Activated T-cell treated with anti-CD3 and anti-CD28 coated beads, Interleukin-2, amount 50 U/mL, for 1 hour (primary cell): Measurements from ENCODE around the gene MAPKAP1.
A peak's percentile ranks its signal among the peaks of the same experiment; 100 is the strongest.

Source experiments
- DNase-seq: peaks from one replicate; pipeline ENCODE4 v3.0.0-alpha.2; 2020

Gene MAPKAP1

DNA sequence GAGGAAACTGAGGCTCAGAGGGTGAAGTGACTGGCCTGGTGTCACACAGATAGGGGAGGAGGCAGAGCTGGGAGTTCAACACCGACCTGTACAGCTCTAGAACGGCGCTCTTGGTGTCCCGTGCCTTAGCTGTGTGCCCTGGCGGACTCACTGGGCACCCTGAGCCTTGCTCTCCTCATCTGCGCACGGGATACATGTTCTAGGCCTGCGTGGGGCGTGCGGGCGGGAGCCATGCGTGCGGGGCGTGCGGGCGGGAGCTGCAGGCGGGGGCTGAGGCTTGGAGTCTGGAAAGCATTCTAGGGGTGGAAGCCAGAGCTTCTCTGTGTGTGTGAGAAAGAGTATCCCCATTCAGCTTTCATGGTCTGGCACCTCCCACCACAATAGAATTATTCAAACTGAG, 280.1 kb downstream of the MAPKAP1 start:
- no peak for DNase-seq

DNA sequence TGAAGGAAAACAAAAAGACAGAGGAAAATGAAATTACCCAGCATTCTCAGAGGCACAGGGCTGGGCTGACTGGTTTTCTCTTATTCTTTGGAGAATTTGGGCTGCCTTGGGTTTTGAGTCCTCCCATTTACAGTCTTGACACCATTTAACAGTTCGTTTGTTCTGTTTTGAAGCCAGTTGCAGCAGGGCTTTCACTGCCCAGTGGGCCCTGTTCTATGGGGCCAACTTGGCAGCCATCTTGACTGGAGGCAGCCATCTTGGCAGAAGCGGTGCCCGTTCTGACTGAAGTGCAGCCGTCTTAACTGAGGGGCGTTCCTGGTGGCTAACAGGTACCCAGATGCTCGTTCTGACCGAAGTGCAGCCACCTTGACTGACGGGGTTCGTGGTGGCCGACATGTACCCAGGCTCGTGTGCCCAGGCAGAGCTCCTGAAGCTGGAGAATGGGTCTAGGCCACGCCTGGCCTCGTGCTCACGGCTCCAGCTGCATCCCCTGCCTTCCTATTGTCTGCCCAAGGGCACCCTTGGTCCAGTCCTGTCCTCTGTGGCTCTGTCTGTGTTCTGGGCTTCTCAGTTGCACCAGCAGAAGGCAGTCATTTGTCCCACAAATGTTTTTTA, 281.0 kb downstream of the MAPKAP1 start:
- no peak for DNase-seq

DNA sequence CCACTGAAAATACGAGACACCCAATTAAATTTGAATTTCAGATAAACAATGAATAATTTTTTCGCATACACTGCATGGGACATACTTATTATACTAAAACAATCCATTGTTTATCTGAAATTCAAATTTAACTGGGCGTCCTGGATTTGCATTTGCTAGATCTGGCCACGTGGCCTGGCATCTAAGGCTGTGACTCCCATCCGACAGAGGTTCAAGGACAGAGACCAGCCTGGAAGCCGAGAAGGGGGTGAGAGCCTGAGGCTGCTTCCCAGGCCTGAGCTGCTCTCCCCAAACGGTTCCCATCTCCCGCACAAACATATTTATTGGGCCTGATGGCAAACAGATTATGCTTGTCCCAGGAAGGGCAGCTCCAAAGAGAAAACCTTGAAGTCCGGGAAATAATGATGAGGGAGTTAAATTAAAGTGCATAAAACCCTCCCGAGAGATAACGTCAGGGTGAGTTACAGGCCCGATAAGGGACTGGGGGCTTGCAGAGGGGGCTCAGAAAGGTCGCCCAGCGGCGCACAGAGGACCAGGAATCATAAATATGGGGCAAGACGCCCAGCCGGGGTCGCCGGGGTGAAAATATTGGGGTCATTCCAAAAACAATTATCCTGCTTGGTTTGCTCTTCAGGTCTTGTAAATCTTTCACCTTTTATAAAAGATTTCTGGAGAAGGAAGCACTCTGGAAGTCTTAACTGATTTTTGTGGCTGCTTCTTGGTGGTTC, 281.7 kb downstream of the MAPKAP1 start:
- no peak for DNase-seq

DNA sequence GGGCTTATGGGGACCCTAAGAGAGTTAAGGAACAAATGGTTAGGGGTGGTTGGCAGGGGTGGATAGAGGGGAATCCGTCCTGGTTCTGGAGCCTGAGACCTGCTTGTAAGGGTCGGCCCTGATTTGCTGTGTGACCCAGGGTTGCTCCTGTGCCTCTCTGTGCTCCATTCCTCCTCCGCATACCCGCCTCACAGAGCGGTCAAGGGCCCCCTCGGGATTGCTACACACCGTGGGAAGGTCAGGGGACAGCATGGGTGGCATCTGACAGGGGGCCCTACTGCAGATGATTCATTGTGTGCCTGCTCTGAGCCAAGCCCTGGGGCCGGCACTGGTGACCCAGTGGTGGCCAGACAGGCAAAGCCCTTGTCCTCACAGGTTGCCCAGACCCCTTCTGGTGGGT, 283.0 kb downstream of the MAPKAP1 start:
- no peak for DNase-seq

DNA sequence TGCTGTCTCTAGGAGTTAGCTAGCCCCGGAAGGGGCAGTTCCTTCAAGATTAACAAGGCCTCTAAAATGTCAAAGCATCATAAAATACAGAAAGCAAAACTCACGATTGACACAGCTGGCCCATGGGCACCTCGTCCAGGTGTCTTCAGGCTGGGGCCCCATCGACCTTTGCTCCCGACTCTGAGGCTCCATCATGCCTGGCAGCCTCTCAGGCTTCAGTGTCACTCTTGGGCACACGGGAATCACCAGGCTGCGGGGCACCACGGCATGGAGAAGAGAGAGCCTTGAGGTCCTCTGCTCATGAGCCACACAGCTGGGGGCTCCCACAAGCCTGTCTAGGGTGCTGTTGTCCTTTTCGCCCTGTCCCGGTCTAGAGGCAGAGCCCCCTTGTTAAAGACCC, 284.2 kb downstream of the MAPKAP1 start:
- DNase-seq: no peak

DNA sequence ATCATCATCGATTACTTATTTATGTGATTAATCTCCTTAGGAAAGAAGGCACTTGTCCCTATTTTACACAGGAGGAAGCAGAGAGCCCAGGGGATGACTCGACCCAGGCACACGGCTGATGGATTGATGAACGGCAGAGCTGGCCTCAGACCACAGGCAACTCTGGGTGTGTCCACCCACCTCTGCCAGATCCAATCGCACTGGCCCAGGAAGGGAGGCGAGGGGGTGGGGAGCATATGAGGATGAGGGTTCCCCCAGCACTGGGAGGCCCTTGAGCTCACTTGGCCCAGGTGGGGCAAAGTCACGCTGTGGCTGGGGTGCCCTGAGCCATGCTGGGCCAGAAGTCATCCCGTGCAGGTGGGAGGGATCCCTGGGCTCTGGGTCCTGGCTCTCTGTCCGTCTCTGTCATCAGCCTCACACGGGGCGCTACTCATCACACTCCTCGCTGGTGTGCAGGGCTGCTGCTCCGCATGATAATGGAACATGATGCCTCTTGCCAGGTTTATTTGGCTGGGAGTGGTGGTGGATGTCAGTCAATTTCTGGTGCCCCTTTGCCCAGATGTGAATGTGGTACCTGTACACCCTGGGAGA, 285.3 kb downstream of the MAPKAP1 start:
- DNase-seq: no peak

DNA sequence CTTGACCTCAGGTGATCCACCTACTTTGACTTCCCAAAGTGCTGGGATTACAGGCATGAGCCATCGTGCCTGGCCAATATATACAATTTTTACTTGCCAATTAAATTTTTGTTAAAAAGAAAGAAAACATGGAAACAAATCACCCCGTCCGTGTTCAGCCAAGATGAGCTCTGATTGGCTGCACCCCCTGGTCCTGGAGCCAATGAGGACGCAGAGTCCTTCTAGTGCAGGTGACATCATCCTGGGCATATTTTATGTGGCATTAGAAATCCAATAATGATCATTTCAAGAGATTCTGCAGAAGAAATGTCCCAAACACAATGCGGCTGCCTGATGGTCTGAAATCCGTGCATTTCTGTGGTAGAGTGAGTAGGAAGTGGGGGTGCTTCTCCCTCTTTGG, 285.8 kb downstream of the MAPKAP1 start:
- no peak for DNase-seq

DNA sequence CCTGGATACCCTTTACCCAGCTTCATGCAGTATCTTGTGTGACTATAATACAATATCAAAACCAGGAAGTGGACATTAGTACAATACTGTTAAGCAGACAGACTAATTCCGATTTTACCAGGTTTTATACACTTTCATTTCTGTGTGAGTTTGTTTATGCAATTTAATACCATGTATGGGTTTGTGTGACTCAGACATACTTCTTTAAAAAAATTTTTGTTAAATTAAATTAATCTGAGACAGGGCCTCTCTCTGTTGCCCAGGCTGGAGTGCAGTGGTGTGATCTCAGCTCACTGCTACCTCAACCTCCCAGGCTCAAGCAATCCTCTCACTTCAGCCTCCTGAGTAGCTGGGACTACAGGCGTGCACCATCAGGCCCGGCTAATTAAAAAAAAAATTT, 288.6 kb downstream of the MAPKAP1 start:
- DNase-seq: no peak

DNA sequence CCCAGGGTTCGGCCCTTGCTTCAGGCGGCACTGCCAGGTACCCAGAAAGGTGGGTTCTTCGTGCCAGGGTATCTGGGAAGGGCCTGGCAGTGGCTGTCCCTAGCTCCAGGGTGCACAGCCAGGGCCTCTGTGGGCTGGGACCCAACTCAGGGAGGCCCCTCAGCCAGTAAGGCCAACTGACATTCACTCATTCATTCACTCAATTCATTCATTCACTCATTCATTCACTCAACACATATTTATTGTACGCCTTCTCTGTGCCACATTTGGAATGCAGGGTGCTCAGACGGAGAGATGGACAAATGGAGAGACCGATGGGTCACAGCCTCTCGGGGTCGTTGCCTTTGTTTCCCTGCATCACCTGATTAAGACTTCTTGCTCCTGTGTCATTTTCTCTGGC, 290.5 kb downstream of the MAPKAP1 start:
- no peak for DNase-seq

DNA sequence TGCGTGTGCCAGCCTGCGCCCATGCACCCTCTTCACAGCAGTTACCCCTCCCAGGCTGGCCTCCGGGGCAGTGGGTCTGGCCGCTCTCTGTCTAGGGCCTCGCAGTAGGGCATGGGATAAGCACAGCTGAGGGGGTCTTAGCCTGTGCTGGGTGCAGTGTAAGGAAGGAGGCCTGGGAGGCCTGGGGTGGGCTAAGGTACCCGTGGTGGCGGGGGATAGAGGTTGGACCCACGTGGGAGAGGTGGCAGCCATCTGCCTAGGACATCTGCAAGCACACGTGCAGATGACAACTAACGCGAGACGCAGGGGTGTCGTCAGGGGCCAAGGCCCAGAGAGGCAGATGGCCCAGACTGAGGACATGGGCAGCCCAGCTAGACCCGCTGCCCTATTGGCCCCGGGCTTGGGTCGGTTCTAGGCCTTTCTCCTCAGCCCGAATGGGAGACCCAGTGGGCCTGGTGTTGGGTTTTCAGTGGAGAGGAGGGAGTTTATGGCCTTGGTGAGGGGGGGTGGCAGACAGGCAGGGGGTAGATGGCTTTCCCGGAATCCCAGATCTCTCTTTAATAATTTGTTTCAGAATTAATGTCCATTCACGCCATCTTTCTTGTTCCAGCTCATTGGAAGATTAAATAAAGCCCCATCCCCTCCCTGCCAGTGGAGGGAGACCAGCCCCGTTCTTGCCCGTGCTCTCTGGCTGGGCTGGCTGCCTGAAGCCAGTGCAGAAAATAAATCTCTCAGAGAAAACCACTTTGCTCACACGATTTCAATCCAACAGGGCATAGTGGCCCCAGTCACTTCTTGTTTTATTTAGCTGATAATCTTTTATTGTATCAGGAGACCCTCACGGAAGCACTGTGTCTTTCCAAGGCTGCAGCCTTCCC, 291.2 kb downstream of the MAPKAP1 start:
- DNase-seq: no peak

DNA sequence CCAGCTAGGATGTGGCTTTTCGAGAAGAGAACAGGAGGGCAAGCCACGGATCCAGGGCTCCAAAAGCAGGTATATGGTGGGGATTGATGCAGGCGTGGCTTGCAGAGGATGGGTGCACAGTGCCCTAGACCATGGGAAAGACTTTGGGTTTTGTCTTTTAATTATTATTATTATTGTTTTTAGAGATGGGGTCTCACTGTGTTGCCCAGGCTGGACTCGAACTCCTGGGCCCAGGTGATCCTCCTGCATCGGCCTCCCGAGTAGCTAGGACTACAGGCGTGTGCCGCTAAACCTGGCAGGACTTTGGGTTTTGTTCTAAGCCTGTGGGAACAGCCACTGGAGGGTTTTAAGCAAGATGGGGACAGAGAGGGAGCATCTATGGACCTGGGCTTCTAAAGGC, 293.4 kb downstream of the MAPKAP1 start:
- DNase-seq: no peak

DNA sequence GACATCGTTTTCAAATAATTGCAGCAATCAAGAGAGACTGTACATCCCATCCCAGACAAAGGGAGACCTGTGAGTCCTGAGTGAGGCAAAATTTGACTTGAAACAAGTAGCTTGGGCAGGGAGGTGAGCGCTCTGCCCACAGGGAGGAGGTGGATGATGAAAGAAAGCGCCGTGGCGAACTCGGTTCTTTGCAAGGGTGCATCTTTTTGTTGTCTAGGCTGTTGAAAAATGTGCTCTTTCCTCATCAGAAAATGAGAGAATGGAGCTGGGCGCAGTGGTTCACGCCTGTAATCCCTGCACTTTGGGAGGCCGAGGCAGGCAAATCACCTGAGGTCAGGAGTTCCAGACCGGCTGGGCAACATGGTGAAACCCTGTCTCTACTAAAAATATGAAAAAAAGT, 294.8 kb downstream of the MAPKAP1 start:
- no peak for DNase-seq

DNA sequence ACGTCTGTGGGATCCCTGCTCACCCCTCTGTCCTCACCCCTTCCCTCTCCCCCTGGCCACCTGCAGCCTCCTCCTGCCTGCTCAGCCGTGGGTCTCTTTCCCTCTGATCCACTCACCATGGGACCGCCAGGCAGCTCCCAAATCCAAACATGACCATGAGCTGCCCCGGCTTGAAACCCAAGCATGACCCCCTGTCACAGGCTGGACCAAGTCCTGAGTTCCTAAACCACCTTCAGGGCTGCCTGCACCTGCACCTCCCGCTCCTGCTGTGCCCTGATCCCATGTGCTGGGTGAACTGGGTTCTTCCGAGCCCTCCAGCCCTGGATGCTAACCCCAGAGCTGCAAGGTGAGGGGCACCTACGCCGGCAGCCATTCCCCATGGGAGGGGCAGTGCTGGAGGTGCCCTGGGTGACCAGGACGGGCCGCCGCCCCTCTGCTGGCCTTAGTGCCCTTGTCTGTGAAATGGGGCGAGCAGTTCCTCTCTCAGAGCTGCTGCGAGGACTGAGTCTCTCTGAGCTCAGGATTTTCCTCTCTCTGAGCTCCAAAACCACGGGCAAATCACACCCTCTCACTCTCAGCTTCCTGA, 295.7 kb downstream of the MAPKAP1 start:
- no peak for DNase-seq

DNA sequence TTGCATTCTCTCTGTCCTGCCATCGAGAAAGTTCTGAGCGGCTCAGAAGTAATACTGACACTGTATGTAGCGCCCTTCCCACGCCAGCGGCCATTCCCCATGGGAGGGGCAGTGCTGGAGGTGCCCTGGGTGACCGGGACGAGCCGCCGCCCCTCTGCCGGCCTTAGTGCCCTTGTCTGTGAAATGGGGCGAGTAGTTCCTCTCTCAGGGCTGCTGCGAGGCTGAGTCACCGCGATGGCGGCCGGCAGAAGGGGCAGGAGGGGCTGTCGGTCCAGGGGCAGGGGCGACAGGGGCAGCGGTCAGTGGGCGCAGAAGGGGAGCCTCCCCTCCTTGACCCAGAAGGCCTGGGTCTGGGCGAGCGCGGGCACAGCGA, 296.5 kb downstream of the MAPKAP1 start:
- DNase-seq: no peak

DNA sequence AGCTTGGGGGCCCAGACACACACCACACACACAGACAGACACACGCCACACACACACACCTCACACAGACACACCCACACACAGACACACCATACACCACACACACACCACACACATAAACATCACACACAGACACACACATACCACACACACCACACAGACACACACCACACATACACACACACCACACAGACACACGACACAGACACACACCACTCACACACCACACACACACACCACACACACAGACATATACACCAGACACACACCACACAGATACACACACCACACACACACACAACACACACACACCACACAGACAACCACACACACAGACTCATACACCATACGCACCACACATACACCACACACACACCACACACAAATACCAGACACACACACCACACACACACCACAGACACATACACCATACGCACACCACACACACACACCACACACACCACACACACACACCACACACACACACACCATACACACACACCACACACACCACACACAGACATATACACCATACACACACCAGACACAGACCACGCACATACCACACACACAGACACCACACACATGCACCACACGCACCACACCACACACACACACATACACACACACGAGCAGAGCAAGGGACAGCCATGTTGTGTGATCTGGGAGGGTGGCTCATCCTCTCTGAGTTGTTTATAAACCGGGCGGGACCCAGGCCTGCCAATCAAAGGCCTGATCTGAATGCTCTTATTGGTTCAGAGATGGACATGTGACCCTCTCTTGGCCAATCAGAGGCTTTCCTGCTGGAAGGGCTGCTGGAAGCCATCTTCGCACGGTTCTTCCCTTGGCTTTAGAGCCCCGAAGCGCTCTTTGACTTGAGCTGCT, 297.1 kb downstream of the MAPKAP1 start:
- DNase-seq: no peak

DNA sequence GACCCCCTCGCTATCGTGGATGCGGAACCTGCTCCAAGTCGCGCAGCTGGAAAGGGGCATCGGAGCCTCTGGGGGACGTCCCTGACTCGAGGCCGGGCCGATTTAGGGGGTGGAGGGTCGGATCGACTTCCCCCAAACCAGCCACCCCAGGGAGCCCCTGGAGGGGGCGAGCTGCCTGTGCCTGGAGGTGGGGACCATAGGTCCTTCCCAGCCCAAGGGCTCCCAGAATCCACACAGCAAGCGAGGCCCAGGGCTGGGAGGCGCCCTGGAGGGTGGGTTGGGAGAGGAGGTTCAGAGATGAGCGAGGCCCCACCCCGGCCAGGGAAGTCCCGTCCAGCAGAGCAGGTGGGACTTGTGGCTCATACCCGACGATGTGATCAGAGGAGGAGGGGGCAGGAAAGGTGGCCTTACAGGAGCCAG, 297.8 kb downstream of the MAPKAP1 start:
- DNase-seq: no peak

DNA sequence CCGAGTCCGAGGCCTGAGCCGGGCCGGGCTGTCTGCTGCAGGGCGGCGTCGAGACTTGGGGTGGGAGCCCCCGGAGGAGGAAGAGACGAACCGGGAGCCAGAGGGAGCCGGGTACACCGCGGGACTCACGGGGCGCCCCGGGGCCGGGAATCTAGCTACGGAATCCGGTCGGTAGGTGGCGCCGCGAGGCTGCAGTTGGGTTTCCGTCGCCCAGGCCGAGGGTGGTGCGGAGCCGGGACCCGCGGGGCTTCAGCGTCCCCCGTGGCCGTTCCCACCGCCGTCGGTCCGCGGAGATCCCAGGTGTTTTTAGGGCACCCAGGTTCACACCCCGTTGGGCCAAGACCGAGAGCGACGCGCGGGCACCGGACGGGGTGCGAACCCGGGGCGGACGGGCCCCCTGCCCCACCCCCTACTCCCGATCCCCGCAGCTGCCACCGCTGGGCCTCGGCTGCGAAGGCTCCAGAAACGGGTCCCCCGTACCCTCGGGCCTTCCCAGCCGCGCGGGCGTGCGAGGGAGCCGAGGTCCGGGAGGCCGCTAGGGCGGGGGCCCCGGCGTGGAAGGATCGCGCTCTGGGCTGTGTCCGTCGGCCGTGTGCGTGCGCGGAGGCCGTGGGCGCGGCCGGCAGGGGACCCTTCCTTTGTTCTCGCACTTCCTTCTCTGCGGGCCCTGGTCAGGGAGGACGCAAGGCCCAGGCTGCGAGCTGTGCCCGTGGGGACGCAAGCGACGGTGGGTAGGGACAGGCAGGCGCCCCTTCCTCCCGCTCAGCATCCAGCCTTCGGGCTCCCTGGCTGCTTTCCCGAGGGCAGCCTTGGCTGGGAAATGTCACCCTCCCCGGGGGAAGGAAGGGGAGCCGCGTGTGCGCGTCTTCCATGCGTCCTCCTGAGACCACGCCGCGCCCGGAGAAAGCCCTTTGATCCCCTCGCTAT, 298.8 kb downstream of the MAPKAP1 start:
- peak; percentile 81 for DNase-seq

DNA sequence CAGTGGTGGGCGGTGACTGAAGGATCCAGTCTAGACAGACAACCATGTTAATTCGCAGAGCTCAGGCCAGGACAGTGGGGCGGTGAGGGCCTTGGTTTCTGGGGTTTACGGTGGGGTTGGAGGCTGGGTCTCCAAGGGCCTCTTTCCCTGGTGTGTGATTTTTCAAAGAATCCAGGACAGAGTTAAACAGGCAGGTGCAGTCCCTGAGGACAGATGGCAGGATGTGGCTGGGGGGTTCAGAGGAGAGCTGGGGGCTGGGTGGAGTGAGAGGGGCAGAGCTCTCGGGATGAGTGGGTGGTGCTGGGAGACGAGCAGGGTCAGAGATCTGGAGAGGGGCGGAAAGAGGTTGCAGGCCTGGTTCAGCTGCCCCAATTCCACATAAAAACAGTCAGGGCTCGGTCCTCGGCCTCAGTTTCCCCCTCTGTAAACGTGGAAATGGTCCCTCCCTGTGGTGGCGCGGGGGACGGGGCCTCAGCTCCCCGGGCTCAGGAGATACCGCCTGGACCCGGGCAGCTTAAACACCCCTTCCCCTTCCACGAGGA, 299.5 kb downstream of the MAPKAP1 start:
- DNase-seq: no peak

DNA sequence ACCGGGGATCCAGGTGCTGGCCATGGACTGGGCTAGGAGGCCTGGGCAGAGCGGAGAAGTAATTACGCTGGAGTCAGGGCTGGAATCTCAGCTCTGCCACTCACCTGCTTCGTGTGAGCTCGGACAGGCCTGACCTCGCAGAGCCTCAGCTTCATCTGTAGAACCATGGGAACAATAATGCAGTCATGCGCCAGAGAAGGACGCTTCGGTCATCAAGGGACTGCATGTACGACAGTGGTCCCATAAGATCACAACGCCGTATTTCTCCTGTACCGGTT, 300.3 kb downstream of the MAPKAP1 start:
- no peak for DNase-seq

DNA sequence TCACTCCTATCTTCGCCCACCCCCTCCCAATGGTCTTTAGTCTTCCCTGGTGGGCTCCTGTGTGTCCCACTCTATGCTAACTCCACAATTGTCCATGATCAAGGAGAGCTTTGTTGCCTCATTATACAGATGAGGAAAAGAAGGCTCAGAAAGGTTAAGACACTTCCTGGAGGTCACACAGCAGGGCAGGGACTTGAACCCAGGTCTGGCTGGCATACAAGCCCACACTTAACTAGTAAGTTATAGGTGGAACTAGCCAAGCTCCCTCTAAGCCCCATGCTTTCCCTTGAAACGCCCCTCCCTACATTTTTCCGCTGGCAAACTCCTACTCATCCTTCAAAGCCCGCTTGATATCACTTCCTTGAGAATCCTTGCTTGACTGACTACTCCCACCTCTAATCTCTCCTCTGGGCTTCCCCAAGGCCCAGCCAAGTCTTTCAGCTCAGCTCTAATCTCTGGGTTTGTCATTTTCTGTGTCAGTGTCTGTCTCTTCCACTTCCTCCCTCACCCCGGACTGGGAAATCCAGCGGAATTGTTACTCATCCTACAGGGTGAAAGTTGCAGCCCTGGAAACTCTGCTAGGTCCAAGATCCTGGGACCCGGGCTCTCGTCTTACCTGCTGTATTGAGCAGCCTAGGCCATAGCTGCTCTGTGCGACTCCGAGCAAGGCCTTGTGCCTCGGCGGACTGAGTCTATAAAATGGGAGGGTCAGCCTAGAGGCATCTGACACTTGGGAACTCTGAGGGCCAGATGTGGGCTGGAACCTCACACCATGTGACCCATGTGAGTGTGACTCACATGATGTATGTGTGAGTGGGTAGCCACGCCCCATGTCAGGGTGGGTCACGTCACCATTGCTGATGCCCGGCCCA, 300.8 kb downstream of the MAPKAP1 start:
- no peak for DNase-seq
